Thyroid gland (tissue), 4 donors: ENCODE measurements around the gene RAC2. TPM values are rescaled to one million over a fixed set of nuclear protein-coding genes. Genes with fewer than 3 reads are reported as not detected.

ENCODE experiments used
- DNase-seq, 2 donors: peaks; one replicate each; pipeline ENCODE4 v3.0.0-alpha.2; 2019
- H3K27ac ChIP-seq, 3 donors: fragments of 200-600 bp; sonication (generic); 1 replicate in 2 of 3; 2 replicates in 1 of 3; pipeline ENCODE4 v1.5.1; 2016 to 2019; ENCODE audit warnings: mild to moderate bottlenecking in 1 of 3, moderate library complexity in 1 of 3
- H3K27me3 ChIP-seq: fragments of 200-600 bp; sonication (generic); one replicate; pipeline ENCODE4 v1.5.1; 2019
- H3K36me3 ChIP-seq, 2 donors: fragments of 200-600 bp; sonication (generic); one replicate each; pipeline ENCODE4 v1.5.1; 2016 to 2019
- H3K4me1 ChIP-seq, 2 donors: fragments of 200-600 bp; sonication (generic); one replicate each; pipeline ENCODE4 v1.5.1; 2017 to 2019
- H3K4me3 ChIP-seq, 3 donors: fragments of 200-600 bp; sonication (generic); replicated peaks in 1 of 3; 1 replicate in 2 of 3; 2 replicates in 1 of 3; pipeline ENCODE4 v1.5.1; 2016; ENCODE audit warnings: mild to moderate bottlenecking in 1 of 3
- H3K9me3 ChIP-seq: fragments of 200-600 bp; sonication (generic); one replicate; pipeline ENCODE4 v1.5.1; 2017
- POLR2A ChIP-seq, 2 donors: fragments of 450-650 bp; IDR thresholded peaks; one replicate each; pipeline ENCODE4 v1.6.1; 2017; ENCODE audit warnings: antibody characterized with exemption in 2 of 2, mild to moderate bottlenecking in 2 of 2, moderate library complexity in 1 of 2
- WGBS, 2 donors: methylation state at CpG; one replicate each; pipeline ENCODE4 v1.1.5; 2017; 5-methylcytosine and 5-hydroxymethylcytosine counted together
- intact Hi-C: fragments of 100-400 bp; cut with DNase I; formaldehyde crosslinking; loops from one replicate; pipeline ENCODE4 v1.15.1; 2023
- total RNA-seq, 4 donors: library from RNA; depleted of rRNA; stranded (reverse); fragments of >200 nt; gene quantifications; one replicate each; pipeline ENCODE4 v1.2.3, GENCODE V29; 2016
- TF ChIP-seq, protein P1 (sequence below), 6 experiments: fragments of 200-600 bp in 3 of 6; fragments of 450-650 bp in 3 of 6; sonication (generic) in 3 of 6; IDR thresholded peaks; one replicate each; pipeline ENCODE4 v1.5.1; 2016 to 2019; ENCODE audit warnings: antibody characterized with exemption in 6 of 6, mild to moderate bottlenecking in 2 of 6, inconsistent platforms in 1 of 6, moderate library complexity in 1 of 6

The RAC2 gene
- total RNA-seq, 4 donors from 2014 or later, result 3.6 to 6.0 (median 4.6) TPM

DNA sequence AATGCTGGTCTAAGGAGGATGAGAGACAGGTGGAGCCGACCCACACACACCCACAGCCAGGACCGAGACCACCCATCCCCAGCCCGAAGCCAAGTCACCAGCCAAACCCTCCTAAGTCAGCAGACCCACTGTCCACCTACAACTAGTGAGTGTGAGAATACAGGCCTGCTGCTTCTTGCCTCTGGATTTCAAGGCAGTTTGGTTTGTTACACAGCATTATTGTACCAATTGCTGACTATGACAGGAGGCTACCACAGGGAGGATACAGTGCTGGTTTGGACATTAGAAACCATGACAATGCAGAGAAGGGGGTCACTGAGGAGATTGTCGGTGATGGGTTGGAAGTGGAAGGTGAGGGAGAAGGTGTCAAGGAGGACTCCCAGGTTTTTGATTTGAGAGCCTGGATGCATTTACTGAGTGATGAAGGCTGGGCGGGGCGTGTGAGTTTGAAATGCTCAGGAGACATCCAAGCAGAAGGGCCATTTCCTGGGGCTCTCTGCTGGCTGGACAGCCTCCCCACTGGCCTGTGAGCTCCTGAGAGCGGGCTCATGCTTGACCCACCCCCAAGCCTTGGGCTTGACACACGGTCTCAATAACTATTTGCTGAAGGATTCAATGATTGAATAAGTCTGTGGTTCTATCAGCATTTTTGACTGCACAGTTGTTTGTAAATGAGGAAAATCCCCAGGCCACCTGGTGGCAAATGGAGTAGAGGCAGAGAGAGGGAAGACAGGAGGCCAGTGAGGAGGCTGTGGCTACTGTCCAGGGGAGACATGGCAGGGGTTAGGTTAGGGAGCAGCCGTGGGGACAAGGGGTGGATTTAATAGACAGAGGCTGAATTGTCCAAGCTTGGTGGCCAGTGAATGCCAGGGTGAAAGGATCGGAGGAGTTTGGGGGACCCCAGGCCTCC, 22.4 kb downstream of the RAC2 start:
- Histone ChIP-seq H3K9me3 (no peaks in the 10 kb centered on the region), H3K36me3 (no peaks in the 10 kb centered on the region), H3K27ac (no peak overlapping the region), H3K4me1 (no peaks in the 10 kb centered on the region), H3K27me3 (no peaks in the 10 kb centered on the region), H3K4me3 (no peak overlapping the region)
- intact Hi-C loops, result no loop called here
- WGBS, 2 donors, result 94% methylated on average over 10 of the region's 10 CpGs
- no peak for DNase-seq
- no peak for TF ChIP-seq POLR2A (IDR thresholded peaks at IDR 0.05)
- TF ChIP-seq, protein P1, sequence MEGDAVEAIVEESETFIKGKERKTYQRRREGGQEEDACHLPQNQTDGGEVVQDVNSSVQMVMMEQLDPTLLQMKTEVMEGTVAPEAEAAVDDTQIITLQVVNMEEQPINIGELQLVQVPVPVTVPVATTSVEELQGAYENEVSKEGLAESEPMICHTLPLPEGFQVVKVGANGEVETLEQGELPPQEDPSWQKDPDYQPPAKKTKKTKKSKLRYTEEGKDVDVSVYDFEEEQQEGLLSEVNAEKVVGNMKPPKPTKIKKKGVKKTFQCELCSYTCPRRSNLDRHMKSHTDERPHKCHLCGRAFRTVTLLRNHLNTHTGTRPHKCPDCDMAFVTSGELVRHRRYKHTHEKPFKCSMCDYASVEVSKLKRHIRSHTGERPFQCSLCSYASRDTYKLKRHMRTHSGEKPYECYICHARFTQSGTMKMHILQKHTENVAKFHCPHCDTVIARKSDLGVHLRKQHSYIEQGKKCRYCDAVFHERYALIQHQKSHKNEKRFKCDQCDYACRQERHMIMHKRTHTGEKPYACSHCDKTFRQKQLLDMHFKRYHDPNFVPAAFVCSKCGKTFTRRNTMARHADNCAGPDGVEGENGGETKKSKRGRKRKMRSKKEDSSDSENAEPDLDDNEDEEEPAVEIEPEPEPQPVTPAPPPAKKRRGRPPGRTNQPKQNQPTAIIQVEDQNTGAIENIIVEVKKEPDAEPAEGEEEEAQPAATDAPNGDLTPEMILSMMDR (IDR thresholded peaks at IDR 0.05), result no peak

DNA sequence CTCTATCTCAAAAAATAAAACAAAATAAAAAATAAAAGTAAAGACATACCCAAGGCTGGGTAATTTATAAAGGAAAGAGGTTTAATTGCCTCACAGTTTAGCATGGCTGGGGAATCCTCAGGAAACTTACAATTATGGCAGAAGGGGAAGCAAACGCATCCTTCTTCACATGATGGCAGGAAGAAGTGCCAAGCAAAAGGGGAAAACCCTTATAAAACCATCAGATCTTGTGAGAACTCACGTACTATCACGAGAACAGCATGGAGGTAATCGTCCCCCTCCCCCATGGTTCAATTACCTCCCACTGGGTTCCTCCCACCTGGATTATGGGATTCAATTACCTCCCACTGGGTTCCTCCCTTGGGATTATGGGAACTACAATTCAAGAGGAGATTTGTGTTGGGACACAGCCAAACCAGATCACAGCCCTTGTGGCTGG, 23.5 kb downstream of the RAC2 start:
- Histone ChIP-seq H3K27me3 (no peaks in the 10 kb centered on the region), H3K4me1 (no peaks in the 10 kb centered on the region), H3K27ac (no peak overlapping the region), H3K9me3 (no peaks in the 10 kb centered on the region), H3K4me3 (no peak overlapping the region), H3K36me3 (no peaks in the 10 kb centered on the region)
- intact Hi-C loops, result no loop called here
- no peak for DNase-seq
- TF ChIP-seq, protein P1 (IDR thresholded peaks at IDR 0.05), result no peak
- TF ChIP-seq POLR2A (IDR thresholded peaks at IDR 0.05), result no peak
- 65 to 69% methylated on average over 4 of the region's 4 CpGs for whole genome bisulfite sequencing, 2 donors

- no peaks in the 10 kb centered on the region for H3K36me3 ChIP-seq
- WGBS, 2 donors, result 62 to 73% methylated on average over 6 of the region's 6 CpGs
Observed at GRCh38 chr22:37219533-37219932, 24.5 kb downstream of the RAC2 start.

GRCh38 chr22:37218771-37219411, 25.2 kb downstream of the RAC2 start:
- intact Hi-C loops, result no loop called here
- no peak overlapping the region for H3K4me3 ChIP-seq
- no peak for DNase-seq
- no peak overlapping the region for H3K27ac ChIP-seq
- no peaks in the 10 kb centered on the region for H3K4me1 ChIP-seq
- no peaks in the 10 kb centered on the region for H3K27me3 ChIP-seq
- H3K9me3 ChIP-seq, result no peaks in the 10 kb centered on the region
- 49 to 67% methylated on average over 6 to 7 of the region's 7 CpGs for WGBS, 2 donors
- H3K36me3 ChIP-seq, result no peaks in the 10 kb centered on the region
- TF ChIP-seq POLR2A (IDR thresholded peaks at IDR 0.05), result no peak
- TF ChIP-seq, protein P1 (IDR thresholded peaks at IDR 0.05), result no peak

More at GRCh38 chr22:37219533-37219932, 24.5 kb downstream of the RAC2 start:
- no peak overlapping the region for H3K27ac ChIP-seq
- no peaks in the 10 kb centered on the region for H3K27me3 ChIP-seq
- intact Hi-C loops, result no loop called here
- no peak overlapping the region for H3K4me3 ChIP-seq
- no peaks in the 10 kb centered on the region for H3K9me3 ChIP-seq
- TF ChIP-seq, protein P1 (IDR thresholded peaks at IDR 0.05), result no peak
- no peak for TF ChIP-seq POLR2A (IDR thresholded peaks at IDR 0.05)
- H3K4me1 ChIP-seq, result no peaks in the 10 kb centered on the region
- peak; percentile 18 to 45 for DNase-seq

- no peak overlapping the region for H3K4me3 ChIP-seq
- H3K4me1 ChIP-seq, result no peaks in the 10 kb centered on the region
- no peaks in the 10 kb centered on the region for H3K27me3 ChIP-seq
- WGBS, 2 donors, result 82 to 92% methylated on average over 6 of the region's 6 CpGs
- intact Hi-C loops, result no loop called here
- DNase-seq, result no peak
- H3K27ac ChIP-seq, result no peak overlapping the region
- H3K9me3 ChIP-seq, result no peaks in the 10 kb centered on the region
- TF ChIP-seq, protein P1 (IDR thresholded peaks at IDR 0.05), result no peak
- TF ChIP-seq POLR2A (IDR thresholded peaks at IDR 0.05), result no peak
- no peaks in the 10 kb centered on the region for H3K36me3 ChIP-seq
Observed at GRCh38 chr22:37218399-37218770, 25.7 kb downstream of the RAC2 start.
